CD4-positive, alpha-beta T cell treated with Interleukin-6 at 100 ng/mL for 8 hours (primary cell): ENCODE measurements around the gene CDK4.

Source experiments
- DNase-seq: peaks from one replicate; pipeline ENCODE4 v3.0.0-alpha.2; 2020; ENCODE audit warnings: mixed read lengths, low spot score

The CDK4 gene

GRCh38 chr12:57771873-57772428 lies 19.8 kb upstream of the CDK4 start, which contains the start of gene METTL1:
Gene METTL1, minus strand, starts transcription at chr12:57772105. Its CDS starts 22 bp downstream, at chr12:57772083.
- DNase-seq = peak; percentile 89

GRCh38 chr12:57771236-57771872 lies 19.2 kb upstream of the CDK4 start:
- DNase-seq = peak; percentile 81

- no peak for DNase-seq
These were observed 18.6 kb upstream of the CDK4 start for GRCh38 chr12:57770734-57771133.

- DNase-seq = no peak
These were observed 17.5 kb upstream of the CDK4 start for GRCh38 chr12:57769594-57769993.

GRCh38 chr12:57767876-57768275 lies 15.8 kb upstream of the CDK4 start:
- DNase-seq = no peak

- DNase-seq = no peak
These were observed 15.2 kb upstream of the CDK4 start for GRCh38 chr12:57767305-57767698.

- DNase-seq = no peak
These were observed 14.6 kb upstream of the CDK4 start, which contains the start of gene CYP27B1 for GRCh38 chr12:57766464-57767304. Gene CYP27B1, minus strand, starts transcription at chr12:57767078. Its CDS starts 37 bp downstream, at chr12:57767041.

GRCh38 chr12:57765698-57766463 lies 13.8 kb upstream of the CDK4 start:
- DNase-seq = no peak

- peak; percentile 42 for DNase-seq
These were observed 13.0 kb upstream of the CDK4 start for GRCh38 chr12:57765003-57765697.

- no peak for DNase-seq
These were observed 12.5 kb upstream of the CDK4 start for GRCh38 chr12:57764662-57765002.

- DNase-seq = no peak
These were observed 12.0 kb upstream of the CDK4 start for GRCh38 chr12:57763881-57764661.

- no peak for DNase-seq
These were observed 10.4 kb upstream of the CDK4 start for GRCh38 chr12:57762463-57762862.

GRCh38 chr12:57761391-57761998 lies 9.4 kb upstream of the CDK4 start:
- no peak for DNase-seq

- no peak for DNase-seq
These were observed 8.4 kb upstream of the CDK4 start for GRCh38 chr12:57760347-57760982.

- peak; percentile 56 for DNase-seq
These were observed 7.4 kb upstream of the CDK4 start for GRCh38 chr12:57759360-57759980.

GRCh38 chr12:57758552-57759359 lies 6.6 kb upstream of the CDK4 start:
- DNase-seq = no peak

GRCh38 chr12:57757771-57758170 lies 5.7 kb upstream of the CDK4 start:
- no peak for DNase-seq
